GM18526 (cell line): Measurements from ENCODE around the gene TCP11L2.

Experiments used
- POLR2A ChIP-seq: IDR thresholded peaks from 3 replicates; pipeline ENCODE4 v1.6.1; 2011; ENCODE audit not compliant: insufficient read length; ENCODE audit errors: extremely low read depth

The TCP11L2 gene

DNA sequence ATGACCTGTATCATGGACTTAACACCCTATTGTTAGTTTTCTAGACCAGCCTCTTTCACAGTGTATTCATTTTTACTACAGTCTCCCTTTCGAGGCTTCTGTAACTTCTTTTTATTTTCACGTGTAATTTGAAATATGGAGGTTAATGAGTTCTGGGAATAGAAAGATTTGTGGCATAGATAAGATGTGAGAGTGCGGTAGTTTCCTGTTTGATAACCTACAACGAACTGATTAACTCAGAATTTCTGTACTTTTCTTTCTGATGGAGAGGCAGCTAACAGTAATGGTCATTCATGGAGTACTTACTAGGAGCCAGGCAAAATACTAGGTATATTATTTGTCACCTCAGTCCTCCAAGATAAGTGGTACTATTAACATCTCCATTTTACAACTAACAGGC lies 76.3 kb downstream of the TCP11L2 start:
- TF ChIP-seq POLR2A: no peak

DNA sequence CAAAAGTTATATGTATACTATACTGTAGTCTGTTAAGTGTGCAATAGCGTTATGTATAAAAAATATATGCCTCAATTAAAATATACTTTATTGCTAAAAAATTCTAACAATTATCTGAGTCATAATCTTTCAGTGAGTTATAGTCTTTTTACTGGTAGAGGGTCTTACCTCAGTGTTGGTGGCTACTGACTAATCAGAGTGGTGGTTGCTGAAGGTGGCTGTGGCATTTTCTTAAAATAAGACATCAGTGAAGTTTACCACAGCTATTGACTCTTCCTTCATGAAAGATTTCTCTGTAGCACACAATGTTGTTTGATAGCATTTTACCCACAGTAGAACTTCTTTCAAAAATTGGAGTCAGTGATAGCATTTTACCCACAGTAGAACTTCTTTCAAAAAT lies 78.4 kb downstream of the TCP11L2 start:
- TF ChIP-seq POLR2A: no peak

DNA sequence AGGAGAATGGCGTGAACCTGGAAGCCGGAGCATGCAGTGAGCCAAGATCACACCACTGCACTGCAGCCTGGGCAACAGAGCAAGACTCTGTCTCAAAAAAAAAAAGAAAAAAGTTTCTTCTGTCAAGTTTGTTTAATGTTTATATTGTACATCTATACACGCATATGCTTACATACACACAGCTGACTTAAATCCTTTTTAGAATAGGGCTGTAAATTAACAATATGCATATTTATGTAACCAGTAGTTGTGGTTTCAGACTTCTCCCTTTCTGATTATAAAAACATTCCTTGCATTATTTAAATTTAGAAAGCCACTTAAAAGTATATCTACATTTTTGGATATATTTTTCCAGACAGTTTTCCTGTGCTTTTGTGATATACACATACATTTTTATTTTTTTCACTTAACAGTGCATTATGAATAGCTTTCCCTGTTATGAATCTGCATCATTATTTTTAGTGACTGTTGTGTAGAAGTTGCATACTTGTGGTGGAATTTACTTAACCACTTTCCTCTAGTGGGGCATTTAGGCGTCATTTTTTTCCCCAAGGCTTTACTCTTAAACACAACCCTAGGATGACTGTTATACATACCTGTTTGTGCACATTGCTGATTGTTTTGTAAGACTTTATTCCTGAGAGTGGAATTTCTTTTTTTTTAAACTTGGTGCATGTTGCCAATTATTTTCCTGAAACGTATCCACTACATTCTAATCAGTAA lies 84.4 kb downstream of the TCP11L2 start:
- no peak for TF ChIP-seq POLR2A

DNA sequence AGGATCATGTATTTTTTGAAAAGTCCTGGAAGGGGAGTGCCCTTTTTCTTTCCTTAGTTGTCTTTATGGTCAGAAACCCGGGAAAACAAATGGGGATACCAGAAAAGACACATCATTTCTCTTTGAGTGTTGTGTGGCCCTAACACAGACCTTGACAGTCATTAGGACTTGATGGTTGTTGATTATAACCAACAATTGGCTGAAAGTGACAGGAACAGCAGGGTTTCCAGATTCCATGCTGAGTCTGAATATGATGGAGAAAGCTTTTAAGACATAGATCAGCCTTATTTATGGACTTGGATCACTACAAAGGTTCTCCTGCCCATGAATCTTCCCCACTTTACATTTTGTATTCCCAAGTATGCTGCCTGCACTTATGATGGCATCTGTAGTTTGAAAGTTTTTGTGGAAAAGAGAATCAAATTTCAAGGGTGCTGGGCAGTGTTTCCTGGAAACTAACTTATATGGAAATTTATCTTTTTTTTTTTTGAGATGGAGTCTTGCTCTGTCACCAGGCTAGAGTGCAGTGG lies 85.4 kb downstream of the TCP11L2 start:
- TF ChIP-seq POLR2A: no peak

DNA sequence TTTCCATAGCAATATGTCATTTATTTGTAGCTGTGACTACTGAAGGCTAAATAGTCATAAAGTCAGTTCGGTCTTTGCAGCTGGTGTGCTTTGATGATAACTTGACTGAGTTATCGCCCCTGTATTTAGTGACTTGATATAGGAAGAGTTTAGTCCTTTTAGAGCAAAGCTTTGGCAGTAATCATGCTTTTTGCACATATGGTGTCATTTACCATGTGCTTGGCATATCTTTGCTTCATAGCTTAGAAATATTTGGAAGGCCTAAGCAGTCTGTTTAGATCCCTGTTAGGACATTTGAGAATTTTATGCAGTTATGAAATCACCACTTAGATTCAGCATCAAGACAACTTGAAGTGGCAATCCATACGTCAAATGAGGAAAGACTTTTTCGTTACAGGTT lies 86.6 kb downstream of the TCP11L2 start:
- TF ChIP-seq POLR2A: no peak

DNA sequence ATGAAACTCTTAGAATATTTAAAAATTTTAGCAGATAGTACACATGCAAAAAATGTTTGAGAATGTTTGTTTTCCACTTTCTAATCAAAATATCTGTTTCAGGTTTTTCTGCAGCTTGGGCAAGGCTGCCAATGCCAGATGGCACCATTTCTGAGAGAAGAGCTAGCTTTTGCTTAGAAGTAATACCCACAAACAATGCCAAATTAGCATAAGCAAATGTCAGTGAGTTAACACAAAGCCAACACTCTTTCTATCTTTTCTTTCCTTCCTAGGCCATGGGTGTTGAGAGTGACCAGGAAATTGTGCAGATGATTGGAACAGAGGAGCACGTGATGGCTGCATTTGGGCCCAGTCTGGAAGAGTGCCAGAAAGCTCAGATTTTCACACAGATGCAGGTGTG lies 90.2 kb downstream of the TCP11L2 start:
- TF ChIP-seq POLR2A: no peak
